Endothelial cell of umbilical vein (primary cell): ENCODE results near the gene RBM47.
"Not testable (repeated sequence)": the region's sequence is repeated elsewhere in the genome, so short reads cannot be mapped to it uniquely, and the experiment has no call there.

Experiments
- MYC ChIP-seq: IDR thresholded peaks from one replicate; pipeline ENCODE4 v1.6.1; 2011; ENCODE audit warnings: mild to moderate bottlenecking, low read depth, low read length
- TF ChIP-seq, protein P1 (sequence below), 2 donors: IDR thresholded peaks; 1 replicate in 1 of 2; 2 replicates in 1 of 2; pipeline ENCODE4 v1.5.1; 2011; ENCODE audit warnings: low read length in 2 of 2, mild to moderate bottlenecking in 2 of 2, moderate library complexity in 2 of 2, control low read depth in 1 of 2, inconsistent platforms in 1 of 2, low read depth in 1 of 2; ENCODE audit not compliant: insufficient read depth in 1 of 2; ENCODE audit errors: extremely low read depth in 1 of 2

DNA sequence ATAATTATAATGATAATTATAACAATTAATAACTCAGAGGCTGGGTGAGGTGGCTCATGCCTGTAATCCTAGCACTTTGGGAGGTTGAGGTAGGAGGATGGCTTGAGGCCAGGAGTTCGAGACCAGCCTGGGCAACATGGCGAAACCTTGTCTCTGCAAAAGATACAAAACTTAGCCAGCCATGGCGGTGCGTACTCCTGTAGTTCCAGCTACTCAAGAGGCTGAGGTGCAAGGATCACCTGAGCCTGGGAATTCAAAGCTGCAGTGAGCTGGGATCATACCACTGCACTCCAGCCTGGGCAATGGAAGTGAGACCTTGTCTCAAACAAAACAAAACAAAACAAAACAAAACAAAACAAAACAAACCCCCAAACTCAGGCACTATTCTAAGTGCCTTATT is 201.8 kb downstream of the RBM47 start:
- TF ChIP-seq, protein P1, sequence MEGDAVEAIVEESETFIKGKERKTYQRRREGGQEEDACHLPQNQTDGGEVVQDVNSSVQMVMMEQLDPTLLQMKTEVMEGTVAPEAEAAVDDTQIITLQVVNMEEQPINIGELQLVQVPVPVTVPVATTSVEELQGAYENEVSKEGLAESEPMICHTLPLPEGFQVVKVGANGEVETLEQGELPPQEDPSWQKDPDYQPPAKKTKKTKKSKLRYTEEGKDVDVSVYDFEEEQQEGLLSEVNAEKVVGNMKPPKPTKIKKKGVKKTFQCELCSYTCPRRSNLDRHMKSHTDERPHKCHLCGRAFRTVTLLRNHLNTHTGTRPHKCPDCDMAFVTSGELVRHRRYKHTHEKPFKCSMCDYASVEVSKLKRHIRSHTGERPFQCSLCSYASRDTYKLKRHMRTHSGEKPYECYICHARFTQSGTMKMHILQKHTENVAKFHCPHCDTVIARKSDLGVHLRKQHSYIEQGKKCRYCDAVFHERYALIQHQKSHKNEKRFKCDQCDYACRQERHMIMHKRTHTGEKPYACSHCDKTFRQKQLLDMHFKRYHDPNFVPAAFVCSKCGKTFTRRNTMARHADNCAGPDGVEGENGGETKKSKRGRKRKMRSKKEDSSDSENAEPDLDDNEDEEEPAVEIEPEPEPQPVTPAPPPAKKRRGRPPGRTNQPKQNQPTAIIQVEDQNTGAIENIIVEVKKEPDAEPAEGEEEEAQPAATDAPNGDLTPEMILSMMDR (IDR thresholded peaks at IDR 0.05; ENCODE audit: extremely low read depth in 1 of 2, insufficient read depth in 1 of 2, low read depth in 1 of 2, low read length in 2 of 2), result not testable (repeated sequence)
- TF ChIP-seq MYC, result not testable (repeated sequence)
